ENCODE measurements around the gene XPNPEP1.
"Not testable (repeated sequence)": the region's sequence is repeated elsewhere in the genome, so short reads cannot be mapped to it uniquely, and the experiment has no call there.

The XPNPEP1 gene

DNA sequence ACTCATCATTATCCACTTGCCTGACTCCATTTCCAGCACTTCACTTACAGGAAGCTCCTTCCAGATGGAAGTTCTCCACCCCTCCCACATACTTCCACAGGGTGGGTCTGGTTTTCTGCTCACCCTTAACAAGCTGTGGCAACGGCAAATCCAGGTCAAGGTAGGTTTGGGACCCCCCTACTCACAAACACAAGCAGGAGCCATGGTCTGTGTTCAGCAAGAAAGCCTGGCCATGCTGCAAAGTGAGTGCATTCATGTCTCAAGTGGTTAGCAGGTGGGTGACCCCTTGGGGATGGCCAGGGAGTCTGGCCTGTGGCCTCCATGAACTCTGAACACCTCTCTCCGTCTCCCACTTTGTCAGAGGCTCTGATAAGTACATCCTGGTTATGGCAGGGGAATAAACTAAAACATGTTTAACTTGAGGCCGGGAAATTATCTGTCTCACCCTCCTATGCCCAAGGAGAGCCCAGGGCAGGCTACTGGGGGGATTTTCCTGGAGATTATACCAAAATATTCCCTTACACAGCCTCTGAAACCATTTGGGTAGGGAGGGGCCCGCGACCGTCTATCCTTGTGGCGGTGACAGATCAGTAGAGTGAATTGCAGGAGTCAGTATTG is 844 bp downstream of the XPNPEP1 start:
- DNase-seq: no peak

DNA sequence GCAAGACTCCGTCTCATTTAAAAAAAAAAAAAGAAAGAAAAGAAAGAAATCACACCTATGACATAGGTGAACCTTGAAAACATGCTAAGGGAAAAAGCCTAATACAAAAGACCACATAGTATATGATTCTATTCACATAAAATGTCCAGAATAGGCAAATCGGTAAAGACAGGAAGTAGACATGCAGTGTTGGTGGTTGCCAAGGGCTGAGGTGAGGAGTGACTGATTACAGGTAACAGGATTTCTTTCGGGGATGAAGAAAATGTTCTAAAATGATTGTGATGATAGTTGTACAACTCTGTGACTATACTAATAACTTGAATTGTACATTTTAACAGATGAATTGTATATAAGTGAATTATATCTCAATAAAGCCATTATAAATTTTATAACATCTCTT is 3.3 kb downstream of the XPNPEP1 start:
- DNase-seq: no peak

DNA sequence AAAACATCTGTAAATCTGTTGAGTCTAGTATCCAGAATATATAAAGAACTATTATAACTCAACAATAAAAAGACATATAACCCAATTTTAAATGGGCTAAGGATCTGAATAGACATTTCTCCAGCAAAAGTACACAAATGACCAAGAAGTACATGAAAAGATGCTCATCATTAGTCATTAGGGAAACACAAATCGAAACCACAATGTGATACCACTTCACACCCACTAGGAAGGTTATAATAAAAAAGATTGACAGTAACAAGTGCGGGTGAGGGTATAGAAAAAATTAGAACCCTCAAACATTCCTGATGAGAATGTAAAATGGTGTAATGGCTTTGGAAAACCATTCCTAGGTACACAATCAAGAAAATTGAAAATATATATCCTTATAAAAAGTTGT is 4.1 kb downstream of the XPNPEP1 start:
- no peak for DNase-seq

DNA sequence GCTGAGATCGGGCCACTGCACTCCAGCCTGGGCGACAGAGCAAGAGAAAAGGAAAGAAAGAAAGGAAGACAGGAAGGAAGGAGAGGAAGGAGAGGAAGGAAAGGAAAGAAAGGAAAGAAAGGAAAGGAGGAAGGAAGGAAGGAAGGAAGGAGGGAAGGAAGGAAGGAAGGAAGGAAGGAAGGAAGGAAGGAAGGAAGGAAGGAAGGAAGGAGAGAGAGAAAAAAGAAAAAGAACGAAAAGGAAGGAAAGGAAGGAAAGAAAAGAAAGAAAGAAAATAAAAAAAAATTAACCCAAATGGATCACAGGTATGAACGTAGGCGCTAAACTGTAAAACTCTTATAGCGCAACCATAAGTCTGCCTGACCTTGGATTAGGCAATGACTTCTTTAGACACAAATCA is 4.6 kb downstream of the XPNPEP1 start:
- DNase-seq: not testable (repeated sequence)

DNA sequence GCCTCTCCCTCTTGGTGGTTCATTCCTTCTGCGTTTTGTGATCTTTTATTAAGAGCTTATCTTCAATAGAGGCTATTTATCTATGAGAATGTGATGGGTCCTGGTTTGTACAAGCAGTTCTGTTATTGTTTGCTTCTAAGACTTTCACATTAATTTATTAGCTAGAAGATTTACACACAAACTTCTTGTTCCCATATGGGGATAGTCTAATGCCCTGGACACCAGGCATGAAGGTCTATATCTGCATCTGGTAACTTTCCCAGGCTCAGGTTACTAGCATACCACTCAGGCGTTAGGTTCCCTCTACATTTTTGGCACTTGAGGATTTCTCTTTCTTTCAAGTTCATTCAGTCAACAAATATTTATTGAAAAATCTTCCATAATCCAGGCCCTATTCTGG is 7.7 kb downstream of the XPNPEP1 start:
- no peak for DNase-seq

DNA sequence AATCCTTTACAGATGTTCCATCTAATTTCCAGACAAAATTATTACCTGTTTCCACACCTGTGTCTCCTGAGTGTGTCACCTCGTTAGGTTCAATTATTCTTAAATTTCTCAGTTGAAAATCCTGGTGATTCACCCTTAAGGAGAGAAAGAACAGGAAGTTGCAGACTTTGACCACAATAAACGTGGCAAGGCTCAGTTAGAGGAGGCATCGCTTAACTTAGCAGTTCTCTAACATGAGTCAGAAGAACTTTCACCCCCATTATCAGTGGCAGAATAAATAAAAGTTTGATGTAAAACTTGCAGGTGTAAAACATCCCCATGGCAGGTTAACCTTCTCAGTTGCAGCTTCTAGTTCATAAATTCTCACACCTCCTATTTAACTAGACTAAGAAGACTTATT is 8.3 kb downstream of the XPNPEP1 start:
- no peak for DNase-seq

DNA sequence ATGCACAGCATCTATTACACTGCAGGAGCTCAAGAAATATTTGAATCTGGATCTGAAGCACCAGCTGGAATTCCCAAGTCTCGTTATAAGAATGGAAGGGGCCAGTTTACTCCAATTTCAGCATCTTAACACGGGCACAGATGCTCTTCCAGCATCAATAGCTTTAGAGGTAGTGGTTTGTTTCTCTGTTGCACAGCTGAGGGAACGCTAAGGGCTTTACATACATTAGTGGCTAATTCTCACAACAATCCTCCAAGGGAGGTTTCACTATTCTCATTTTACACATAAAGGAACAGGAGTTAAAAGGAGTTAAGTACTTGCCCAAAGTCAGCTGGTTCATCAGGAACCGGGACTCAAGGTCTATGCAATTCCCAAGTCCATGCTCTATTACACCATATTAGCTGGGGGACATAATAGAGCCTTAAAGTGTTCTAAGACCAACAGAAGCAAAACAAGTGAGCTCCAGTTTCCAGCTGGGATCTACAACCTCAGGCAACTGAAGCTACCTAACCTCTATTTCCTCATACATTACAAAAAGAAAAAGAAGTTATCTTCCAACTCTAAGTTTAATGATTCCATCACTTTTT is 9.9 kb downstream of the XPNPEP1 start:
- no peak for DNase-seq

DNA sequence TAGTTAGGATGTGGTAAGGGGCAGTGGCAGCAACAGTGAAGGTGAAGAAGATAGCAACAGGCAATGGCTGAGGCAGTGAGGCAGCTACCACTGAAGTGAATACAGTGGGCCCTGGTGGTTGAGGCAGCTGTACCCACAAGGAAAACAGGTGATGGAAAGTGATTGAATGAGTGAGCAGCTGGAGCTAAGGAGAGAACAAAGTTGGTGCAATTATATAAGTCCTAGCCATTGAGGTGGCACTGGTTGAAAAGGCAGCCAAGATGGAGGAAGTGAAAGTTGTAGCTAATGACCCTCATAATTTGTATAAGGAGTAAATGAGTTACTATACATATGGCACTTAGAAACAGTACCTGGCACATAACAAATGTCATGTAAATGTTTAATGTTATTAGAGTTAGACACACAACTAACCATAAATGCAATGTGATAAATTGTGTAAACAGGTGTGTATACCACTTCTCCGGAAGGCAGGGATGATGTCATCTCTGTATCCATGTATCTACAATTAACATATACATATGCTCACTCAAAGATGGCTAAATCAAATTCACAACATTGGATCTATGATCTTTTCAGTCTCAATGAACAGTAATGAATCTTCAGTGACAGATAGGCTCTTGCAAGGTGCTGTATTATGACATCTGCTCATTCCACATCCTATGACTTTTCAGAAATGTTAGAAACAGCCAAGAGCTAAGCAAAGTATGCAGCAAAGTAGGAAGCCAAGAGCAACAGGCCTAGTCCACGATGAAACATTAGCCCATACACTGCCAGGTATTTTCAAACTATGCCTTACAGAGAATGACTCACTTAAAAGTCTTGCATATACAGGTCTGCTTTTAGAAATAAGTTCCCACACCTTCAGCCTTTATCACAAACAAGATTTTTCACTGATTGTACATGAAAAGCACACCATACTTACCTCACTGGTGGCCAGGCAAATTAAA is 10.7 kb downstream of the XPNPEP1 start:
- DNase-seq: no peak

DNA sequence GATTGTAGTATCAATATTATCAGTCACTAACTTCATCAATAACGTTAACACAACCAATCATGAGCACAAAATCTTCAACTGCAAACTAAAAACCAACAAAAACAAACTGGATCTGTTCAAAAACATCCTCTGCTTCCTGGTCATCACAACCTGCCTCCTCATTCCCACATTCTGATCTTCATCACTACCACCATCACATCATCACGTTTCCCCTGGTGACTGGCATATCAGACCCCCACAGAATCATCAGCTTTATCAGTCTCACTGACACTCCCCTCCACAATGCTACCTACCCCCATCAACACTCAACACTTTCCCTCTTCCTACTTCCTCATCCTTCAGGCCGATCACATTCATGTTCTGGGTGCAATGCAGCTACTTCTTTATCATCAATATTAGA is 11.4 kb downstream of the XPNPEP1 start:
- DNase-seq: no peak

DNA sequence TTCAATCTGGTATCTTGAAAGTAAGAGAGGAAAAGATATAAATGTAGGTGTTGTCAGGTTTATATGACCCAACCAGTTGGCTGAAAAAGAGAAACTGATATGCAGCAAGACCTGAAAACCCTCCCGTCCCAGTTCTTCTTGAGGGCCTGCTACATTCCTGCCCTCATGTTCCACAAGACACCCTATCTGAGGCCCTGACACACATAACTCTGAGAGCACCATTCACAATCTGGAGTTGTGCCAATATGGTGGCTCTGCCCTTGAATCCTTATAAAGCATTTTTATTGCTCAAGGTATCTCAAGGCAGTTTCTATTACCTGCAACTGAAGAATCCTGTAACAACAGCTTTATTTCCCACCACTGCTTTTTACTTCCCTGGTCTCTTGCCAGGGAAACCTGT is 17.0 kb downstream of the XPNPEP1 start:
- no peak for DNase-seq

DNA sequence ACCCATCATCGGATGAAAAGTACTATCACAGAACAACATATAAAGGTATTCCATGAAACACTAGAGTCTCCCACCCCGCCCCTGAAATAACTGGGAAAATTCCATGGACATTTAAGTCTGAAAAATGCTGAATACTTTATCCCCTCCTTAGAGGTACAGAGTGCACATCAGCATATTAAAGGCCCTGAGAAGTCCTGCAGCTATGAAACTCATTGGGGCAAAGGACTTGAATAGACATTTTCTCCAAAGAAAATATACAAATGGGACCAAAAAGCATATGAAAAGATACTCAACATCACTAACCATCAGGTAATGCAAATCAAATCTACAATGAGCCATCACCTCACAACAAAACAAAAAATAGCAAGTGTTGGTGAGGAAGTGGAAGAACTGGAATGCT is 18.9 kb downstream of the XPNPEP1 start:
- no peak for DNase-seq

DNA sequence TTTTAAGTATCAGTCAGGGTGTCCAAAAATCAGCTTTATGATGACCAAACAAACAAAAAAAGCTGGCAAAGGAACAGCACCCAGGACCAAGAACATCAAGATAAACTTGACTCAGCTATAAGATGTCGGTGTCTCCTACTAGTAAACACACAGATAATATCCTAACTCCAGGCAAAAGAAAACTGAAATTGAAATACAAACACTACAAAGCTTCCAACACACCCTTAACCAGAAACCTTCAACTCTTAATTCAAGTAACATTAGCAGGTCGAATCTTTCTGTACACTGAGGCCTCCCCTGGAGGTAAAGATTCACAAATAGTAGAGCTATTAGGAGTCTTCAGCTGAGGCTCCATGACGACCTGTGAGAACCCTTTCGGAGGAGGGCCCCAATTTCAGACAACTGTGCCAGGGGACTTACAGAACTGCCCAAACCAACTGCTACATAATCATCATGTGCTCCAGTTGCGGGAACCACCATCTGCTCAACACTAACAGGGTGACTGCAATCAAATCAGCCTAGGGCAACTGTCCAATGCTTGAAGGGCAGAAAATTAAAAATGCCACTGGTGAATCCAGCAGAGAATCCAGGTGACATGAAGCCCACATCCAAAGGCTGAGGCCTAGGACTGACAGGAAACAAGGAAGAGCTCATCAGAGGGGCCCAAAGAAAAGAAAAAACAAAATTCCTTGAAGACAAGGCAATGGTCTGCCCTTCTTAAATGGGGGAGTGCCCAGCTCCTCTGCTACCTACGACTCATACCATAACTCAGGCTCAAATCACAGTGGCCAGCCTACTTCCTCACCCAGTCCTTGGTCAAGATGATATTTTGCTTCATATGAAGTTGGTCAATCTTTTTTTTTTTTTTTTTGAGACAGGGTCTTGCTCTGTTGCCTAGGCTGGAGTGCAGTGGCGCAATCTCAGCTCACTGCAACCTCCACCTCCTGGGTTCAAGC is 20.0 kb downstream of the XPNPEP1 start:
- DNase-seq: no peak

DNA sequence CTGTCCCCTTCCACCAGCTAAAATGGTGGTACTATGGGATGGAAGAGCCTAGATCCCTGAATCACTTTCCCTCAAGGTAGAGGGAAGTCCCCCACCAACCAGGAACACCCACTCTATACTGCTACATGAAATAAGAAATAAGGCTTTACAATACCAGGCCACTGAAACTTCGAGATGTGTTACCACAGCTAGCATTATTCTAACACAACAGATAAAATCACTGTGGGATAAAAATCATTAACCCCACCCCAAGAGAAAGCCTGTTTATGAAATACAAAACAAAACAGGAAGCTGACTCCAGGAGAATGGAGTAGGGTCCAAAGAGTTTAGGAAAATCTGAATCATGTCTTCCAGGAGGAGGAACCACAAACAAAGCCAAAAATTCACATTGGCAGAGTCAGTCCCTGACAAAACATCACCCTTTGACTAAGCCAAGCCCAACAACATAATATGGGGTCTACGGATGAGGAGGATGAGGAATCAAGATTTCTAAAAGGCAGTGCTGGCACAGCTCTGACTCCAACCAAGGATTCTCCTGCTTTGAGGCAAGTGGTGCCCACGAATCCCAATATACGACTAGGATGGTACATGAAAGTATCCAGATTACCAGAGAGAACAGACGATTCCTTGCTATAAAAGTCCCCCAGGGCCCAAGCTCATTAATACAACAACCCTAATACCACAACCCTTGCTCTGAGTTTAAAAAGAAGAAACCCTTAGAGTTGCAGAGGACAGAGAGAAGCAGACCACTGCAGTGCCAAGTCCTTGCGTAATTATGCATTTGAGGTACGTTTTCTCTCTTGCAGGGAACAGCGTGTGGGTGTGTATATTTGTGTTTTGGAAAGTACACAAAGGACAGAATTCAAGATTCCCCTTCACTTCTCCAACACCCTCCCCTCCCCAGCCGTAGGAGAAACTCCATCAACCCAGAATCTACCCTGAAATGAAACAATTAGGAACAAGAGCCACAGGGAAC is 23.7 kb downstream of the XPNPEP1 start:
- no peak for DNase-seq

DNA sequence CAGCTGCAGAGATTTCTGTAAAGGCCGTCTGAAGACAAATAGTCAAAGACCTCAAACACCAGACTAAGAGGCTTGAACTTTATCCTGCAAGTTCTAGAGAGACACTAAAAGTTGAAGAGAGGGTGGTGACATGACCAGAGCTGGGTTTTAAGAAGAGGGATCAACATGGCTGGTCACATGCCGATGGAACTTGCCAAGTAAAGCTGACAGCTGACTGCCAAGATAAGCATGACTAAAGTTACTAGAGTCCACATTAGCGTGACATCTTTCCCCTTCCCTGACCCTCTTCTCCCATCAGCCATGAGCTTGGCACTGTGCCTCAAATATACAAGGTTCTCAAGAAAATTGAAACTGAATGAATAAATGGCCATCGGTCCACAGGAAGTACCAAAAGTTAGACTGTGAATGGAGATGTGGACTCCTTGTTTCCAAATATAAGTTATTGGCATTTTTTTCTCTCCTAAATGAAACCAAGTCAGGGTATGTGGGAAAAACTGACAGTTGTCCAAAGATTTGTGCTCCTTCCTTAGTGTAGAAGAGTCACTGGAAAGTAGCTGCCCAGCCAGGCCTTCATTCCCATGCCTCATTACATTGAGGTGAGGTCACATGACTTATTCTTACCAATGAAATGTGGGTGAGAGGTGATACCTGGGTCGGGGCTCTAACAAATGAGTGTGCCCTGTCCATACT is 24.5 kb downstream of the XPNPEP1 start:
- DNase-seq: no peak

DNA sequence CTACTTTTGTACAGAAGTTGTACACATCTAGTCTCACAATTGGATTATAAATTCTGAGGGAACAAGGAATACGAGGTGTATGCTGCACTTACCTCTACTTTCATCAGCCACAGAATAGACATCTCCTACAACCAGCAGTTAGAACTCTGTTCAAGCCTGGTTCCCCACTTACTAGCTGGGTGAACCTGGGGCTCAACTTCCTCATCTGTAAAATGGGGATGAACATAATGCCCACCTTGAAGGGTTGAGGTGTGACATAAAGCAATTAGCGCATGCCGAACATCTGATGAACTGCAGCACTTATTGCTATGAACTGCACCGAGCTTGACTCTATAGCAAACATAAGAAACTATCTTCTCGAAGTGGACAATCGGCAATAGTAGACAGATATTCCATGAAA is 25.3 kb downstream of the XPNPEP1 start:
- no peak for DNase-seq

DNA sequence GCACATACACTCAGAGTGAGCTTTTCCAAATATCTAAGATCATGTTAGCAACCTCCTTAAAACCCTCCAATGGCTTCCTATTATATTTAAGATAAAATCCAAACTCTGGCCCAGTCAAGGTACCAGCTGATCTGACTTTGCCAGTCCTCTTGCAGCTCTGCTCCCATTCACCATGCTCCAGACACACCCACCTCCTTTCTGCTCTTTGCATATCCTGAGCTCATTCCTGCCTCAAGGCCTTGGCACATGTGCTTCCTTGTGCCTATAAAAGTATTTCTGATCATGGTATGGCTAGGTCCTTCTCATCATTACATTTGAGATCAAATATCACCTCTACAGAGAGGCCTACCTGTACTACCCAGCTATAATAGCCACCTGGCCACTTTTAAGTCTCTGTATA is 27.5 kb downstream of the XPNPEP1 start:
- no peak for DNase-seq

DNA sequence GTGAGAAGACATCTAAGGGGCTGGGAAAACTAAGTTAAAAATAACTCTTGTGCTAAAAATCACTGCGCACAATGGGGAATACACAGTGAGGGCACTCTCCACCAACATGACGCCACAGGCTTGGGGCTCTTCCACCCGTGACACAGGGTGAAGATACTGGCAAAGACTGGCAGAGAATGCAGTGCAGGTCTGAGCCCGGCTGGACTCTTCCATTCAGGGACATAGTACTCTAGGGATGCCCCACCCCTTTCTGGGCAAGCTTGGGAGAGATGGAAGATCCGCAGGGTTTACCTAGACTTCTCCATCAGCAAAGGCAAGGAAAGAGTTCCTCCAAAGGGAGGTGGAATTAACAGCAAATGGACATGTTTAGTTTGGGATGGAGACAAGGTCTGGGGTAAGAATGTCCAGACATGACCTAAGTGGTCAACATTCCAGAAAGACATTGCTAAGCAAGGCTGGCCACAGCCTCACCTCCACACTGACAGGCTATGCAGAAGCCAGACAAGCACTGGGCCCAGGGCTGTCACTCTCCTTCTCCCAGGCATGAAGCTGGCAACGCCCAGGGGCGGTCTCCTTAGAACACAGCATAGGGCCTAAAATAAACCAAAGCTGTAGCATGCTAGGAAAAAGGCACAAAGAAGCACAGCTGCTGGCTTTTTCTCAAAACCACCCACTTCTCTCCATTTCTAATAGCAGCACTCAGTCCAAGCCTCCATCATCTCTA is 28.1 kb downstream of the XPNPEP1 start:
- DNase-seq: no peak

DNA sequence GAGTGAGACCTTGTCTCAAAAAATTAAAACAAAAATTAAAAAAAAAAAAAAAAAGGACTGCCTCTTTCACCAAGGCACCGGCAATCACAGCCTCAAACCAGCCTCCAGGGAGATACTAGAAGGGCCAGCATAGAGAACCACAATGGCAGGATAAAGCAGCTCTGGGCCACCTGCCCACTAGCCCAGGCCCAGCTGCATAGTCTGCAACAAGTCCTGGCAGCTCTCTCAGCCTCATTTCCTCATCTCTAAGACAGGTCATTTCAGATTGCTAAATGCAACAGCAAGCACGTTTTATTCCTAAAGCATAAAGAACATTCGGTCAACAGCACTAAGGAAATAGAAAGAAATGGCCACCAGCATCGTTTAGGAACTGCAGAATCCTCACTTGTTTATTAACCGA is 28.8 kb downstream of the XPNPEP1 start:
- no peak for DNase-seq

DNA sequence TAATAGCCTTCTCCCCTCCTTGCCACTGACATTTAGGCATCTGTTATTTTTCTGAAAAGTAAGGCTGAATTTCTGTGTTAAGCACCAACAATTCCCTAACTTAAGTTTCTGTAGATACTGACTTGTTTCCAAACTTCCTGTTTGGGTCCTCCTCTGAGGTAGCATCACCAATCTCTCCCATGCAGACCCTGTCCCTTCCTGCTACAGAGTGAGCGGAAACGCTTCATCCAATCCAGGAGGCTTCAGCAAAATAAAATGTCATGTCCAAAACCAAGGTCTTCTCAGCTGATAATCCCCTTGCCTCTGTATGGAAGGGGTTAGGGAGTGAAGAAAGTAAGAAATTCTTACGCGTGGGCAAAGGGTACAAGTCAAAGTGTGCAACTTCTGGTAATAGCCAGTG is 29.9 kb downstream of the XPNPEP1 start:
- DNase-seq: no peak

DNA sequence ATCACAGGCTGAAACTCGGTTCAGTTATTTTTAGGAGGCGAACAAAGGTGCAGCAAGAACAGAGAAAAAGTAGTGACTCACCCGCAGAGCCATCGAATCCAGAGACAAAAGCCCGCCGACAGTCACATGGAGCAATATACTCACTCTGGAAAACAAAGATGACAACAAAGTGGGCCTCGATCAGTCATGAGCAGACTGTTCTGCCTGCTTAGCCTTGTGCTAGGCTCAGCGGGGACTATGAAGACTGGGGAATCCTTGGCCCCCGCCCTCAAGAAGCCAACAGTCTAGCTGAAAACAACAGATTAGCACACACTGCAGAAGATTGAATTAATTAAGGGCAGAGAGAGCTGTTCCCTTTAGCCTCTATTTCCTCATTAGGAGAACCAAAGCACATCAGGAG is 30.4 kb downstream of the XPNPEP1 start:
- DNase-seq: no peak
